ENCODE data around the gene EHBP1L1.

The EHBP1L1 gene

GRCh38 chr11:65574109-65574810, 1.6 kb upstream of the EHBP1L1 start:
- DNase-seq: peak; percentile 95

DNA sequence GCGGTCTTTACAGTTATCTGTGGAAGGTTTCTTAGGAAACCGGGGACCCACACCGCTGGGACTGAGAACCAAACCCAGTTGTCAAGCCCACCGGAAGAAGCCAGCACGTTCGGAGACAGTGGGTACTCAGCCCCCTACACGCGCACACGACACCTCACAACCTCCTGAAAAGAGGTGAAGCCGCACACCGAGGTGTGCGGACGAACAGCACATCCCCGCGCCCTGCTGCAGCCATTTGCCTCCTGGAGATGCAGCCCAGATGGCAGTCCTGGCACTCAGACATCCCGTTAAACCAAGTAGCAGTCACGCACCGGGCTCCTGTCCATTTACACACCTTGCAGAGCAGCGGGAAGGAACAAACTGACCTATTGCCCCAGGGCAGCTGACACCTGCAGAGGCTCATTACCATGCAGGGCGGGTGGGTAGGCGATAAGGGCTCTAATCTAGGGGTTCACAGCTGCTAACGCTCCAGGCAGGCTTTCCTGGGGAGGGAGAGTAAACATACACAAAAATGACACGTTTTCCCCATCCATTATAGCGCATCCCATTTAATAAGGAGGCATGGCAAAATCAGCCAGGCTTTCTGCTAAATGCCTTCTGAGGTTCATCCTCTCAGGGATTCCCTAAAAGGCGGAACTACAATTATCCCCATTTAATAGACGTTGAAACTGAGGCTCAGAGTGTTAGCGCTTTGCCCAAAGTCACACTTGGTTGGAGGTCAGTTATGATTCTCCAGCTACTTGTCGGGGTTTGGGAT, 864 bp upstream of the EHBP1L1 start:
- Mint-ChIP-seq H3K4me1 (peaks cover 45 to 82% of the 10 kb centered on the region in 2 donors), H3K27me3 (no peaks in the 10 kb centered on the region), H3K27ac (peak overlapping the region; percentile 97), H3K4me3 (peak overlapping the region; percentile 88 to 91), H3K36me3 (peaks cover 26 to 47% of the 10 kb centered on the region in 2 donors), H3K9me3 (no peaks in the 10 kb centered on the region)
- peak; percentile 2 to 3 for ATAC-seq (replicated peaks)
- peak; percentile 39 for DNase-seq

More at GRCh38 chr11:65574109-65574810, 1.6 kb upstream of the EHBP1L1 start:
- H3K4me1 Mint-ChIP-seq: peaks cover 43 to 81% of the 10 kb centered on the region in 2 donors
- peak overlapping the region; percentile 97 for H3K27ac Mint-ChIP-seq
- peak; percentile 37 to 52 for ATAC-seq (replicated peaks)
- H3K36me3 Mint-ChIP-seq: peaks cover 20 to 40% of the 10 kb centered on the region in 2 donors
- H3K4me3 Mint-ChIP-seq: peak overlapping the region; percentile 88 to 91
- no peaks in the 10 kb centered on the region for H3K27me3 Mint-ChIP-seq
- H3K9me3 Mint-ChIP-seq: no peaks in the 10 kb centered on the region

DNA sequence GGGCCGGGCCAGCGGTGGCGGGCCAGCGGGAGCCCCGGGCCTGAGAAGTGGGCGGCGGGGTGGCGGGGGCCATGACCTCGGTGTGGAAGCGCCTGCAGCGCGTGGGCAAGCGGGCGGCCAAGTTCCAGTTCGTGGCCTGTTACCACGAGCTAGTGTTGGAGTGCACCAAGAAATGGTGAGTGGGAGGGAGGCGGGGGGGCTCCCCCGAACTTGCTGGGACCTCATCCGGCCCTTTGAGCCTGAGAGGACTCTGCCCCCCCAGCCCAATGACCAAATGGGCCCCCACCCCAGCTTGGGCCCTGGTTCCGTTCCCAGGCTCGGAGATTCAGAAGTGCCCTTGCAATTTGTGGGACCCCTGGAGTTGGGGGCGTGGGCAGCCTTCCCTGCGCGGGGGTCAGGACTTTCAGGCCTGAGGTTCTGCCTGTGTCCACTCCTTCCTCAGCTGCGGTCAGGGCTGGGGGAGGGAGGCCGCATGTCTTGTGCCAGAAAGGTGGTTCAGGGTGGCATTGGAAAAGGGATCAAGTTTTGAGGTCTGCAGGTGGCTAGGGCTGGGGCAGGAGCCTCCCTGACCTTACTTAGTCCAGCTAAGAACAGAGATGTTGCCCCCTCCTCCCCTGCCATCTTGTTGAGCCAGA, 496 bp downstream of the EHBP1L1 start:
- H3K27me3 Mint-ChIP-seq: no peaks in the 10 kb centered on the region
- no peaks in the 10 kb centered on the region for H3K9me3 Mint-ChIP-seq
- DNase-seq (no peak), ATAC-seq (replicated peaks) (peak in 1 of 2 donors; percentile 1)
- peaks cover 29 to 56% of the 10 kb centered on the region in 2 donors for H3K36me3 Mint-ChIP-seq
- H3K27ac Mint-ChIP-seq: peak overlapping the region; percentile 96
- H3K4me3 Mint-ChIP-seq: peak overlapping the region; percentile 88 to 90
- peaks cover 41 to 77% of the 10 kb centered on the region in 2 donors for H3K4me1 Mint-ChIP-seq

- Mint-ChIP-seq H3K36me3 (peaks cover 33 to 58% of the 10 kb centered on the region in 2 donors), H3K27me3 (no peaks in the 10 kb centered on the region), H3K4me3 (peak overlapping the region; percentile 88 to 90), H3K27ac (peak overlapping the region; percentile 96), H3K4me1 (peaks cover 40 to 77% of the 10 kb centered on the region in 2 donors), H3K9me3 (no peaks in the 10 kb centered on the region)
- peak; percentile 10 to 21 for ATAC-seq (replicated peaks)
- DNase-seq: peak; percentile 56
Observed at GRCh38 chr11:65576867-65577755, 1.3 kb downstream of the EHBP1L1 start.

DNA sequence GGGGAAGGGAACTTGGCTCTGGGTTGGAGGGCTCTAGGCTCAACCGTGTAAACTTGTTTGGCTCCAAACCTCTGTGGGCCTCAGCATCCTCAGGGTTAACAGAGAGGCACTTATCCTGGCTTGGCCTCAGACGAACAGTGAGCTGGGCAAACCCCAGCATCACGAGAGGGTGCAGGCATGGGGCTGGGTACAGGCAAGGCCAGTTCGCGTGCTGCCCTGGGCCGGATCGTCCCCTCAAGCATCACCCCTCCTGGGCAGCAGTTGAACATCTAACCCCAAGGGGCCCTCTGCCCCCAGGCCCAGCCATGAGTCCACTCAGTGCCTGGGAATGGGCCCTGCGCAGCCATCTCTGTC, 1.9 kb downstream of the EHBP1L1 start:
- Mint-ChIP-seq H3K9me3 (no peaks in the 10 kb centered on the region), H3K4me1 (peaks cover 44 to 73% of the 10 kb centered on the region in 2 donors), H3K27me3 (no peaks in the 10 kb centered on the region), H3K27ac (peak overlapping the region; percentile 96), H3K4me3 (peak overlapping the region; percentile 88 to 90), H3K36me3 (peaks cover 38 to 61% of the 10 kb centered on the region in 2 donors)
- no peak for ATAC-seq (replicated peaks)
- no peak for DNase-seq

GRCh38 chr11:65578134-65578533, 2.3 kb downstream of the EHBP1L1 start:
- peaks cover 42 to 65% of the 10 kb centered on the region in 2 donors for H3K36me3 Mint-ChIP-seq
- peaks cover 47 to 75% of the 10 kb centered on the region in 2 donors for H3K4me1 Mint-ChIP-seq
- no peaks in the 10 kb centered on the region for H3K27me3 Mint-ChIP-seq
- DNase-seq: no peak
- H3K27ac Mint-ChIP-seq: peak overlapping the region; percentile 96
- peak overlapping the region; percentile 88 to 90 for H3K4me3 Mint-ChIP-seq
- ATAC-seq (replicated peaks): no peak
- no peaks in the 10 kb centered on the region for H3K9me3 Mint-ChIP-seq

- DNase-seq (no peak), ATAC-seq (replicated peaks) (no peak)
- Mint-ChIP-seq H3K4me3 (peak overlapping the region; percentile 88 to 90), H3K4me1 (peaks cover 46 to 75% of the 10 kb centered on the region in 2 donors), H3K36me3 (peaks cover 44 to 68% of the 10 kb centered on the region in 2 donors), H3K27ac (peak overlapping the region; percentile 96), H3K27me3 (no peaks in the 10 kb centered on the region), H3K9me3 (no peaks in the 10 kb centered on the region)
Observed at GRCh38 chr11:65578667-65579066, 2.8 kb downstream of the EHBP1L1 start.

DNA sequence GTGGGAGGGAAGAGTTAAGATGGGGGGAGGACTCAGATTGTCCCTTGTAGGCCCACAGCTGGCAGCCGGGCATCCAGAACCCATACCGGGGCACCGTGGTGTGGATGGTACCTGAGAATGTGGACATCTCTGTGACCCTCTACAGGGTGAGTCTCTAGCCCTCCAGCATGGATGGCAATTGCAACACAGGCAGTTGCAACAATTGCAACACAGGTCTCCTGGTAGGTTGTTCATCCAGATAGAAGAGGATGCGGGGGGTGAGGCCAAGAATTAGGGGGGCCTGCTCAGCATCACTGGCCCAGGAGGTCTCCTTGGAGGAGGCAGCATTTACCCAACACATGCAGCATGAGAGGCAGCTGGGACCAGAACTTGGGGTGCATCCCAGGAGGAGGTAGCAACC, 3.4 kb downstream of the EHBP1L1 start:
- ATAC-seq (replicated peaks) (no peak), DNase-seq (no peak)
- Mint-ChIP-seq H3K4me1 (peaks cover 48 to 70% of the 10 kb centered on the region in 2 donors), H3K4me3 (no peak overlapping the region), H3K27me3 (no peaks in the 10 kb centered on the region), H3K27ac (peak overlapping the region; percentile 59), H3K36me3 (peaks cover 44 to 69% of the 10 kb centered on the region in 2 donors), H3K9me3 (no peaks in the 10 kb centered on the region)

DNA sequence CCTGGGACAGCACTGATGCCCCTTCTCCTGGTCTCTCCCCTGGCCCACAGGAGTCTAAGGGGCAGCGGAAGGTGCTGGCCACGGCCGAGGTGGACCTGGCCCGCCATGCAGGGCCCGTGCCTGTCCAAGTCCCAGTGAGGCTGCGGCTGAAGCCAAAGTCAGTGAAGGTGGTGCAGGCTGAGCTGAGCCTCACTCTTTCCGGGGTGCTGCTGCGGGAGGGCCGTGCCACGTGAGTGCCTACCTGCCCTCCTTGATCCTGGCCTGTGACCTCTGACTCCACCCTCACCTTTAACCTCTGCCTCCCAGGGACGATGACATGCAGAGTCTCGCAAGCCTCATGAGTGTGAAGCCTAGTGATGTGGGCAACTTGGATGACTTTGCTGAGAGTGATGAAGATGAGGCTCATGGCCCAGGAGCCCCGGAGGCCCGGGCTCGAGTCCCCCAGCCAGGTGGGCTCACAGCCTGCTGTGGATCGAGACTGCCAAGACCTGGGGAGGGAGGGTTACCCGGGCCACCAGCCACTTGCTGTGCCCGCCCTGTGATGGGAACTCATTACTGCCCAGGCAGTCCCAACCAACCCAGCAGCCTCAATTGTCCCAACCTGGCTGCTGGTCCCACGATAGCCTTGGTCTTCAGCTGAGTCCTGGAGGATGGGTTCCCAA, 4.3 kb downstream of the EHBP1L1 start:
- no peaks in the 10 kb centered on the region for H3K27me3 Mint-ChIP-seq
- peak overlapping the region; percentile 7 for H3K27ac Mint-ChIP-seq
- ATAC-seq (replicated peaks) (no peak), DNase-seq (no peak)
- H3K9me3 Mint-ChIP-seq: no peaks in the 10 kb centered on the region
- H3K36me3 Mint-ChIP-seq: peaks cover 47 to 73% of the 10 kb centered on the region in 2 donors
- no peak overlapping the region for H3K4me3 Mint-ChIP-seq
- H3K4me1 Mint-ChIP-seq: peaks cover 43 to 64% of the 10 kb centered on the region in 2 donors

GRCh38 chr11:65580756-65581155, 4.9 kb downstream of the EHBP1L1 start:
- peak overlapping the region; percentile 44 for H3K27ac Mint-ChIP-seq
- no peak for ATAC-seq (replicated peaks)
- no peak for DNase-seq

DNA sequence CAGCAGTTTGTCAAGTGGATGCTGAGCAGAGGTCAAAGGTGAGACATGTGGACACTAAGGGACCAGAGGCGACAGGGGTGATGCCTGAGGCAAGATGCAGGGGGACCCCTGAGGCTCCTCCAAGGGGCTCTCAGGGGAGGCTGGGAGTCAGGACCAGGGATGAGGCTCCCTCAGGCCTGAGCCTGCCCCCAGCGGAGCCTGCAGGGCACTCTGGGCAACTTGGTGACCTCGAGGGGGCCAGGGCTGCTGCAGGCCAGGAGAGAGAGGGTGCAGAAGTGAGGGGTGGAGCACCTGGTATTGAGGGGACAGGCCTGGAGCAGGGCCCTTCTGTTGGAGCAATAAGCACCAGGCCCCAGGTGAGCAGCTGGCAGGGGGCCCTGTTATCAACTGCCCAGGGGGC, 6.1 kb downstream of the EHBP1L1 start:
- H3K4me1 Mint-ChIP-seq: peaks cover 50 to 67% of the 10 kb centered on the region in 2 donors
- DNase-seq (no peak), ATAC-seq (replicated peaks) (no peak)
- H3K9me3 Mint-ChIP-seq: no peaks in the 10 kb centered on the region
- H3K27ac Mint-ChIP-seq: peak overlapping the region; percentile 44
- H3K4me3 Mint-ChIP-seq: peak overlapping the region in 1 of 2 donors; percentile 3
- H3K27me3 Mint-ChIP-seq: no peaks in the 10 kb centered on the region
- peaks cover 58 to 80% of the 10 kb centered on the region in 2 donors for H3K36me3 Mint-ChIP-seq

More at GRCh38 chr11:65580756-65581155, 4.9 kb downstream of the EHBP1L1 start:
- Mint-ChIP-seq H3K4me3 (peak overlapping the region in 1 of 2 donors; percentile 26), H3K9me3 (no peaks in the 10 kb centered on the region), H3K36me3 (peaks cover 50 to 74% of the 10 kb centered on the region in 2 donors), H3K27me3 (no peaks in the 10 kb centered on the region), H3K4me1 (peaks cover 40 to 63% of the 10 kb centered on the region in 2 donors)

DNA sequence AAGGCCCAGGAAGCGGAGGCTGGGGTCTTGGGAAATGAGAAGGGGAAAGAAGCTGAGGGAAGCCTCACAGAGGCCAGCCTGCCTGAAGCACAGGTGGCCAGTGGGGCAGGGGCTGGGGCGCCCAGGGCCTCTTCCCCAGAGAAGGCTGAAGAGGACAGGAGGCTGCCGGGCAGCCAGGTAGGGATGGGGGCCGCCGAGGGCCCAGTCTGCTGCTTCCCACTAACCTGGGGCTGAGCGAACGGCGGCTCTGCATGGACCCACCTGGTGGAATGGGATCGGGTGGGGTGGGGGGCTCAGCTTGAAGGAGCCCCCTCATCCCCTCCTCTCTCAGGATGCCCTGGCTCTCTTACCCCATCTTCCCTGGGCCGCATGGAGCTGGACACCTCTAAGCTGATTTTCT, 7.7 kb downstream of the EHBP1L1 start:
- ATAC-seq (replicated peaks) (no peak), DNase-seq (no peak)
- H3K27ac Mint-ChIP-seq: peak overlapping the region; percentile 62
- peak overlapping the region in 1 of 2 donors; percentile 2 for H3K4me3 Mint-ChIP-seq
- no peaks in the 10 kb centered on the region for H3K9me3 Mint-ChIP-seq
- no peaks in the 10 kb centered on the region for H3K27me3 Mint-ChIP-seq
- peaks cover 58 to 83% of the 10 kb centered on the region in 2 donors for H3K36me3 Mint-ChIP-seq
- peaks cover 52 to 67% of the 10 kb centered on the region in 2 donors for H3K4me1 Mint-ChIP-seq

DNA sequence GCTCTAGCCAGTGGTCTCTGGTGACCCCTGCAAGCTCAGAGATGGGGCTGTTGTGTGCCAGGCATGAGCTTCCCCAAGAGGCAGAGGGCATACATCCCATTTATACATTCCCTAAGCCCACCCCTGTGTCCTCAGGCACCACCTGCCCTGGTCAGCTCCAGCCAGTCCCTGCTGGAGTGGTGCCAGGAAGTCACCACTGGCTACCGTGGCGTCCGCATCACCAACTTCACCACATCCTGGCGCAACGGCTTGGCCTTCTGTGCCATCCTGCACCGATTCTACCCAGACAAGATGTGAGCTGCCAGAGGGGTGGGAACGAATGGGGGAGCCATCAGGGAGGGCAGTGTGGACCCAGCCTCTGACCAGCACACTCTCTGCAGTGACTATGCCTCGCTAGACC, 8.3 kb downstream of the EHBP1L1 start:
- ATAC-seq (replicated peaks) (no peak), DNase-seq (no peak)
- Mint-ChIP-seq H3K27ac (peak overlapping the region; percentile 44), H3K9me3 (no peaks in the 10 kb centered on the region), H3K4me1 (peaks cover 55 to 67% of the 10 kb centered on the region in 2 donors), H3K27me3 (no peaks in the 10 kb centered on the region), H3K36me3 (peaks cover 60 to 83% of the 10 kb centered on the region in 2 donors), H3K4me3 (no peak overlapping the region)
